Upper lobe of left lung (tissue), 6 donors: ENCODE data around the gene LRP1. TPM values are rescaled to one million over a fixed set of nuclear protein-coding genes. Genes with fewer than 3 reads are reported as not detected.

ENCODE experiments used
- ATAC-seq, 2 donors: fragments of 200-7000 bp; cut with Tn5 transposase; one replicate each; pipeline ENCODE4 v1.9.1; 2022; ENCODE audit warnings: mild to moderate bottlenecking in 2 of 2, moderate library complexity in 2 of 2; ENCODE audit not compliant: low FRiP score in 2 of 2
- DNase-seq, 2 donors: peaks; one replicate each; pipeline ENCODE4 v3.0.0-alpha.2; 2019 to 2020
- H3K27ac ChIP-seq, 4 donors: fragments of 200-600 bp; sonication (generic); one replicate each; pipeline ENCODE4 v1.5.1; 2016 to 2019
- H3K27me3 ChIP-seq, 4 donors: fragments of 200-600 bp; sonication (generic); one replicate each; pipeline ENCODE4 v1.5.1; 2017 to 2019
- H3K36me3 ChIP-seq, 4 donors: fragments of 200-600 bp; sonication (generic); one replicate each; pipeline ENCODE4 v1.5.1; 2016 to 2019
- H3K4me1 ChIP-seq, 4 donors: fragments of 200-600 bp; sonication (generic); one replicate each; pipeline ENCODE4 v1.5.1; 2018 to 2019
- H3K4me3 ChIP-seq, 4 donors: fragments of 200-600 bp; sonication (generic); one replicate each; pipeline ENCODE4 v1.5.1; 2017 to 2019; ENCODE audit warnings: mild to moderate bottlenecking in 2 of 4, moderate library complexity in 1 of 4
- H3K9me3 ChIP-seq, 4 donors: fragments of 200-600 bp; sonication (generic); one replicate each; pipeline ENCODE4 v1.5.1; 2018 to 2019
- EP300 ChIP-seq, 4 donors: sonication (generic); formaldehyde crosslinking; IDR thresholded peaks; one replicate each; pipeline ENCODE4 v1.5.1; 2017; ENCODE audit warnings: antibody characterized with exemption in 4 of 4, control low read depth in 2 of 4
- POLR2A ChIP-seq, 4 donors: fragments of 450-650 bp; IDR thresholded peaks; one replicate each; pipeline ENCODE4 v1.5.1; 2016 to 2017; ENCODE audit warnings: antibody characterized with exemption in 4 of 4, mild to moderate bottlenecking in 2 of 4
- POLR2AphosphoS5 ChIP-seq, 2 donors: sonication (generic); formaldehyde crosslinking; IDR thresholded peaks; one replicate each; pipeline ENCODE4 v1.5.1; 2017; ENCODE audit warnings: antibody characterized with exemption in 2 of 2
- WGBS, 2 donors: methylation state at CpG; one replicate each; pipeline ENCODE4 v1.1.5; 2017 to 2018; 5-methylcytosine and 5-hydroxymethylcytosine counted together
- total RNA-seq, 6 donors: library from RNA; depleted of rRNA in 4 of 6; stranded (reverse); fragments of >200 nt in 4 of 6; gene quantifications; one replicate each; pipeline versions ENCODE4 v1.1.0 to v1.2.1, GENCODE V29; 2016 to 2021
- TF ChIP-seq, protein P1 (sequence below), 6 experiments: fragments of 450-650 bp in 4 of 6; fragments of 200-600 bp in 2 of 6; sonication (generic) in 2 of 6; IDR thresholded peaks; one replicate each; pipeline ENCODE4 v1.5.1; 2016 to 2019; ENCODE audit warnings: antibody characterized with exemption in 6 of 6
- donor health status: DM: no; HTN: no; CAD: no; lungs with moderate emphysema.
- donor health status: DM: no; HTN: yes; CAD: no; lungs with severe emphysema.

LRP1 gene
- total RNA-seq, 6 donors from 2014 or later, result 137 to 504 (median 308) TPM

GRCh38 chr12:57201219-57201618 lies 72.9 kb downstream of the LRP1 start:
- TF ChIP-seq POLR2AphosphoS5 (IDR thresholded peaks at IDR 0.05) (no peak), POLR2A (IDR thresholded peaks at IDR 0.05) (no peak), EP300 (IDR thresholded peaks at IDR 0.05) (no peak)
- TF ChIP-seq, protein P1, sequence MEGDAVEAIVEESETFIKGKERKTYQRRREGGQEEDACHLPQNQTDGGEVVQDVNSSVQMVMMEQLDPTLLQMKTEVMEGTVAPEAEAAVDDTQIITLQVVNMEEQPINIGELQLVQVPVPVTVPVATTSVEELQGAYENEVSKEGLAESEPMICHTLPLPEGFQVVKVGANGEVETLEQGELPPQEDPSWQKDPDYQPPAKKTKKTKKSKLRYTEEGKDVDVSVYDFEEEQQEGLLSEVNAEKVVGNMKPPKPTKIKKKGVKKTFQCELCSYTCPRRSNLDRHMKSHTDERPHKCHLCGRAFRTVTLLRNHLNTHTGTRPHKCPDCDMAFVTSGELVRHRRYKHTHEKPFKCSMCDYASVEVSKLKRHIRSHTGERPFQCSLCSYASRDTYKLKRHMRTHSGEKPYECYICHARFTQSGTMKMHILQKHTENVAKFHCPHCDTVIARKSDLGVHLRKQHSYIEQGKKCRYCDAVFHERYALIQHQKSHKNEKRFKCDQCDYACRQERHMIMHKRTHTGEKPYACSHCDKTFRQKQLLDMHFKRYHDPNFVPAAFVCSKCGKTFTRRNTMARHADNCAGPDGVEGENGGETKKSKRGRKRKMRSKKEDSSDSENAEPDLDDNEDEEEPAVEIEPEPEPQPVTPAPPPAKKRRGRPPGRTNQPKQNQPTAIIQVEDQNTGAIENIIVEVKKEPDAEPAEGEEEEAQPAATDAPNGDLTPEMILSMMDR (IDR thresholded peaks at IDR 0.05), result no peak
- Histone ChIP-seq H3K9me3 (no peaks in the 10 kb centered on the region), H3K4me1 (no peaks in the 10 kb centered on the region), H3K27me3 (no peaks in the 10 kb centered on the region), H3K36me3 (peaks cover 5 to 100% (median 86%) of the 10 kb centered on the region in 4 donors), H3K27ac (no peak overlapping the region), H3K4me3 (no peak overlapping the region)
- DNase-seq (no peak), ATAC-seq (no peak)
- 85 to 89% methylated on average over 8 of the region's 8 CpGs for WGBS, 2 donors

DNA sequence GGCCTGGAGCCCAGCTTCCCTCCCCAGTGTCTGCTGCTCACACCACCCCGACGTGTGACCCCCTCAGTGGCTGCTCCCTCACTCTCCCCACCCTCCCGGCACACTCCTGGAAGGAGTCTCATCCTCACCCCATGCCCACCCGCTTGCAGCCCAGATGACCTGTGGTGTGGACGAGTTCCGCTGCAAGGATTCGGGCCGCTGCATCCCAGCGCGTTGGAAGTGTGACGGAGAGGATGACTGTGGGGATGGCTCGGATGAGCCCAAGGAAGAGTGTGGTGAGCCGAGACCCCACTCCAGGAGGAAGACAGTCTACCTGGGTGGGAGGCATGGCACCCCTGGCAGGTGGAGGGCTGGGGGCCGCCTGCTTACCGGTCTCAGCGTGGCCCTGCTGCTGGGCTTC lies 73.3 kb downstream of the LRP1 start:
- no peak for ATAC-seq
- H3K4me1 ChIP-seq, result no peaks in the 10 kb centered on the region
- peaks cover 5 to 100% (median 86%) of the 10 kb centered on the region in 4 donors for H3K36me3 ChIP-seq
- no peaks in the 10 kb centered on the region for H3K9me3 ChIP-seq
- H3K27me3 ChIP-seq, result no peaks in the 10 kb centered on the region
- no peak overlapping the region for H3K4me3 ChIP-seq
- no peak overlapping the region for H3K27ac ChIP-seq
- 87 to 94% methylated on average over 16 of the region's 16 CpGs for WGBS, 2 donors
- TF ChIP-seq, protein P1 (IDR thresholded peaks at IDR 0.05), result no peak
- TF ChIP-seq POLR2A (IDR thresholded peaks at IDR 0.05) (no peak), EP300 (IDR thresholded peaks at IDR 0.05) (no peak), POLR2AphosphoS5 (IDR thresholded peaks at IDR 0.05) (no peak)
- peak in 1 of 2 donors; percentile 72 for DNase-seq

GRCh38 chr12:57202321-57202720 lies 74.0 kb downstream of the LRP1 start:
- H3K9me3 ChIP-seq, result no peaks in the 10 kb centered on the region
- no peak overlapping the region for H3K4me3 ChIP-seq
- TF ChIP-seq POLR2AphosphoS5 (IDR thresholded peaks at IDR 0.05), result no peak
- no peak for TF ChIP-seq POLR2A (IDR thresholded peaks at IDR 0.05)
- no peak for TF ChIP-seq EP300 (IDR thresholded peaks at IDR 0.05)
- TF ChIP-seq, protein P1 (IDR thresholded peaks at IDR 0.05), result no peak
- no peaks in the 10 kb centered on the region for H3K4me1 ChIP-seq
- H3K27me3 ChIP-seq, result no peaks in the 10 kb centered on the region
- DNase-seq, result peak in 1 of 2 donors; percentile 72
- WGBS, 2 donors, result 94 to 98% methylated on average over 16 to 17 of the region's 19 CpGs
- ATAC-seq, result no peak
- H3K27ac ChIP-seq, result no peak overlapping the region
- peaks cover 5 to 96% (median 81%) of the 10 kb centered on the region in 4 donors for H3K36me3 ChIP-seq

DNA sequence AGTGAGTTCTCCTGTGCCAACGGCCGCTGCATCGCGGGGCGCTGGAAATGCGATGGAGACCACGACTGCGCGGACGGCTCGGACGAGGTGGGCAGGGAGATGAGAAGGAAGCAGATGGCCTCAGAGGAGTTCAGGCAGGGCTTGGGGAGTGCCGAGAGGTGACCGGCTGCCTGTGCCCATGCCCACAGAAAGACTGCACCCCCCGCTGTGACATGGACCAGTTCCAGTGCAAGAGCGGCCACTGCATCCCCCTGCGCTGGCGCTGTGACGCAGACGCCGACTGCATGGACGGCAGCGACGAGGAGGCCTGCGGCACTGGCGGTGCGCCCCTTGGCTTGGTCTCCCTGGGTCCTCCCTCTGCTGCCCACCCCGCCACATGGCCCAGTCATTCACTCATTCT lies 74.9 kb downstream of the LRP1 start:
- DNase-seq (peak in 1 of 2 donors; percentile 80), ATAC-seq (no peak)
- Histone ChIP-seq H3K27ac (no peak overlapping the region), H3K4me3 (no peak overlapping the region), H3K27me3 (no peaks in the 10 kb centered on the region), H3K9me3 (no peaks in the 10 kb centered on the region), H3K36me3 (peaks cover 5 to 95% (median 78%) of the 10 kb centered on the region in 4 donors), H3K4me1 (no peaks in the 10 kb centered on the region)
- TF ChIP-seq EP300 (IDR thresholded peaks at IDR 0.05) (no peak), POLR2AphosphoS5 (IDR thresholded peaks at IDR 0.05) (no peak), POLR2A (IDR thresholded peaks at IDR 0.05) (no peak)
- TF ChIP-seq, protein P1 (IDR thresholded peaks at IDR 0.05), result no peak
- WGBS, 2 donors, result 93 to 99% methylated on average over 13 to 26 of the region's 28 CpGs

- H3K4me1 ChIP-seq, result no peaks in the 10 kb centered on the region
- H3K4me3 ChIP-seq, result no peak overlapping the region
- H3K9me3 ChIP-seq, result no peaks in the 10 kb centered on the region
- peak in 1 of 2 donors; percentile 33 for DNase-seq
- H3K27ac ChIP-seq, result no peak overlapping the region
- H3K27me3 ChIP-seq, result no peaks in the 10 kb centered on the region
- ATAC-seq, result no peak
- WGBS, 2 donors, result 84 to 88% methylated on average over 11 of the region's 11 CpGs
- no peak for TF ChIP-seq POLR2AphosphoS5 (IDR thresholded peaks at IDR 0.05)
- TF ChIP-seq EP300 (IDR thresholded peaks at IDR 0.05), result no peak
- TF ChIP-seq, protein P1 (IDR thresholded peaks at IDR 0.05), result no peak
- no peak for TF ChIP-seq POLR2A (IDR thresholded peaks at IDR 0.05)
- H3K36me3 ChIP-seq, result peaks cover 5 to 95% (median 75%) of the 10 kb centered on the region in 4 donors
Measured at GRCh38 chr12:57203791-57204190, 75.5 kb downstream of the LRP1 start.
